WTC11 (cell line): Measurements from ENCODE around the gene CLPTM1. TPM values are rescaled to one million over a fixed set of nuclear protein-coding genes. Genes with fewer than 3 reads are reported as not detected.

Experiments used
- ATAC-seq: fragments of 200-7000 bp; cut with Tn5 transposase; 2 replicates; pipeline ENCODE4 v1.10.0; 2021; ENCODE audit warnings: mild to moderate bottlenecking, moderate library complexity
- CTCF ChIA-PET: fragments of 300-600 bp; sonication (Branson Sonifier 250); formaldehyde crosslinking; loops from one replicate; lab custom pipeline; 2021; ENCODE audit warnings: antibody characterized with exemption; lab: Charles Lee
- POLR2A ChIA-PET: fragments of 350-600 bp; sonication (Branson Sonifier 250); formaldehyde crosslinking; loops from one replicate; lab custom pipeline; 2021; ENCODE audit warnings: antibody characterized with exemption; lab: Charles Lee
- DNase-seq: peaks from one replicate; pipeline ENCODE4 v3.0.0; 2021; ENCODE audit warnings: low spot score
- H3K27ac Mint-ChIP-seq: 2 replicates; pipeline ENCODE4 v1.8.0; 2021; ENCODE audit warnings: mixed read lengths
- H3K27me3 Mint-ChIP-seq: 2 replicates; pipeline ENCODE4 v1.8.0; 2021; ENCODE audit warnings: low read depth, mild to moderate bottlenecking, moderate library complexity, mixed read lengths
- H3K36me3 Mint-ChIP-seq: 2 replicates; pipeline ENCODE4 v1.8.0; 2021; ENCODE audit warnings: mixed read lengths
- H3K4me1 Mint-ChIP-seq: 2 replicates; pipeline ENCODE4 v1.8.0; 2022; ENCODE audit warnings: mixed read lengths
- H3K4me3 Mint-ChIP-seq: 2 replicates; pipeline ENCODE4 v1.8.0; 2021; ENCODE audit warnings: mild to moderate bottlenecking, moderate library complexity, mixed read lengths
- H3K9me3 Mint-ChIP-seq: 2 replicates; pipeline ENCODE4 v1.8.0; 2021; ENCODE audit warnings: mixed read lengths
- ATF3 ChIP-seq: sonication (generic); formaldehyde crosslinking; conservative IDR thresholded peaks from 2 replicates; pipeline ENCODE4 v1.8.1; 2022; ENCODE audit warnings: mild to moderate bottlenecking, missing genetic modification reagents
- FOXJ3 ChIP-seq: sonication (generic); formaldehyde crosslinking; IDR thresholded peaks from 2 replicates; pipeline ENCODE4 v1.9.0; 2021; ENCODE audit warnings: missing genetic modification reagents, mild to moderate bottlenecking, borderline replicate concordance
- IRF1 ChIP-seq: sonication (generic); formaldehyde crosslinking; IDR thresholded peaks from 2 replicates; pipeline ENCODE4 v1.8.0; 2023; ENCODE audit warnings: missing genetic modification reagents
- KAT7 ChIP-seq: sonication (generic); formaldehyde crosslinking; IDR thresholded peaks from 2 replicates; pipeline ENCODE4 v1.8.1; 2023; ENCODE audit warnings: missing genetic modification reagents, mild to moderate bottlenecking, borderline replicate concordance
- MXD4 ChIP-seq: fragments of 250-450 bp; sonication (Bioruptor Pico); IDR thresholded peaks from 2 replicates; pipeline ENCODE4 v1.8.0; 2021; ENCODE audit warnings: mild to moderate bottlenecking, moderate library complexity, borderline replicate concordance
- NFE2L1 ChIP-seq: sonication (generic); formaldehyde crosslinking; IDR thresholded peaks from 2 replicates; pipeline ENCODE4 v1.8.1; 2023; ENCODE audit warnings: missing genetic modification reagents
- NFYB ChIP-seq: sonication (generic); formaldehyde crosslinking; conservative IDR thresholded peaks from 2 replicates; pipeline ENCODE4 v1.8.0; 2022; ENCODE audit warnings: low read depth, missing genetic modification reagents
- SOX15 ChIP-seq: fragments of 250-450 bp; sonication (Bioruptor Pico); IDR thresholded peaks from 2 replicates; pipeline ENCODE4 v1.9.0; 2021; ENCODE audit warnings: mild to moderate bottlenecking
- ZBTB21 ChIP-seq: sonication (generic); formaldehyde crosslinking; IDR thresholded peaks from 2 replicates; pipeline ENCODE4 v1.8.1; 2023; ENCODE audit warnings: mild to moderate bottlenecking, missing genetic modification reagents, borderline replicate concordance
- ZBTB43 ChIP-seq: sonication (generic); formaldehyde crosslinking; IDR thresholded peaks from 2 replicates; pipeline ENCODE4 v1.8.1; 2023; ENCODE audit warnings: mild to moderate bottlenecking, missing genetic modification reagents
- ZNF121 ChIP-seq: sonication (generic); formaldehyde crosslinking; IDR thresholded peaks from 2 replicates; pipeline ENCODE4 v1.8.0; 2023; ENCODE audit warnings: missing genetic modification reagents
- ZNF138 ChIP-seq: sonication (generic); formaldehyde crosslinking; conservative IDR thresholded peaks from 2 replicates; pipeline ENCODE4 v1.8.1; 2022; ENCODE audit warnings: mild to moderate bottlenecking, moderate library complexity, missing genetic modification reagents
- ZNF512 ChIP-seq: sonication (generic); formaldehyde crosslinking; IDR thresholded peaks from 2 replicates; pipeline ENCODE4 v1.8.1; 2022; ENCODE audit warnings: missing genetic modification reagents, borderline replicate concordance
- total RNA-seq: library from RNA; stranded (reverse); gene quantifications from 3 replicates; pipeline ENCODE4 v1.2.3, GENCODE V29; 2021
- TF ChIP-seq, protein P1 (sequence below): sonication (generic); formaldehyde crosslinking; IDR thresholded peaks from 2 replicates; pipeline ENCODE4 v1.8.1; 2023; ENCODE audit warnings: mild to moderate bottlenecking, moderate library complexity, missing genetic modification reagents
- TF ChIP-seq, protein P2 (sequence below): fragments of 250-450 bp; sonication (Bioruptor Pico); IDR thresholded peaks from 2 replicates; pipeline ENCODE4 v1.8.0; 2021; ENCODE audit warnings: mild to moderate bottlenecking
- TF ChIP-seq, protein P3 (sequence below): sonication (generic); formaldehyde crosslinking; IDR thresholded peaks from 2 replicates; pipeline ENCODE4 v1.8.1; 2023; ENCODE audit warnings: mild to moderate bottlenecking, missing genetic modification reagents, moderate library complexity
- TF ChIP-seq, protein P4 (sequence below): sonication (generic); formaldehyde crosslinking; IDR thresholded peaks from 2 replicates; pipeline ENCODE4 v1.8.1; 2022; ENCODE audit warnings: mild to moderate bottlenecking, missing genetic modification reagents, moderate library complexity, borderline replicate concordance

CLPTM1 gene
- total RNA-seq, 1 experiment from 2014 or later = 85.6 TPM

GRCh38 chr19:44986389-44986788, 31.2 kb downstream of the CLPTM1 start:
- DNase-seq = no peak
- no peaks in the 10 kb centered on the region for H3K9me3 Mint-ChIP-seq
- H3K27me3 Mint-ChIP-seq = no peaks in the 10 kb centered on the region
- ATAC-seq = no peak
- CTCF ChIA-PET = interaction anchor here (0.7 kb wide), 1 partner anchor 73 kb away, joined by 3 read pairs; no protein-coding TSS in a partner anchor
- H3K27ac Mint-ChIP-seq = no peak overlapping the region
- peaks cover 9% of the 10 kb centered on the region for H3K36me3 Mint-ChIP-seq
- H3K4me1 Mint-ChIP-seq = no peaks in the 10 kb centered on the region
- TF ChIP-seq IRF1 (CRISPR knock-in tag) (no peak), SOX15 (CRISPR knock-in tag) (no peak), NFE2L1 (CRISPR knock-in tag) (no peak), FOXJ3 (CRISPR knock-in tag) (no peak), ZNF512 (CRISPR knock-in tag) (no peak)
- TF ChIP-seq, protein P1, sequence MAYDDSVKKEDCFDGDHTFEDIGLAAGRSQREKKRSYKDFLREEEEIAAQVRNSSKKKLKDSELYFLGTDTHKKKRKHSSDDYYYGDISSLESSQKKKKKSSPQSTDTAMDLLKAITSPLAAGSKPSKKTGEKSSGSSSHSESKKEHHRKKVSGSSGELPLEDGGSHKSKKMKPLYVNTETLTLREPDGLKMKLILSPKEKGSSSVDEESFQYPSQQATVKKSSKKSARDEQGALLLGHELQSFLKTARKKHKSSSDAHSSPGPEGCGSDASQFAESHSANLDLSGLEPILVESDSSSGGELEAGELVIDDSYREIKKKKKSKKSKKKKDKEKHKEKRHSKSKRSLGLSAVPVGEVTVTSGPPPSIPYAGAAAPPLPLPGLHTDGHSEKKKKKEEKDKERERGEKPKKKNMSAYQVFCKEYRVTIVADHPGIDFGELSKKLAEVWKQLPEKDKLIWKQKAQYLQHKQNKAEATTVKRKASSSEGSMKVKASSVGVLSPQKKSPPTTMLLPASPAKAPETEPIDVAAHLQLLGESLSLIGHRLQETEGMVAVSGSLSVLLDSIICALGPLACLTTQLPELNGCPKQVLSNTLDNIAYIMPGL (CRISPR knock-in tag) = no peak
- POLR2A ChIA-PET = no interaction called here
- H3K4me3 Mint-ChIP-seq = no peak overlapping the region

DNA sequence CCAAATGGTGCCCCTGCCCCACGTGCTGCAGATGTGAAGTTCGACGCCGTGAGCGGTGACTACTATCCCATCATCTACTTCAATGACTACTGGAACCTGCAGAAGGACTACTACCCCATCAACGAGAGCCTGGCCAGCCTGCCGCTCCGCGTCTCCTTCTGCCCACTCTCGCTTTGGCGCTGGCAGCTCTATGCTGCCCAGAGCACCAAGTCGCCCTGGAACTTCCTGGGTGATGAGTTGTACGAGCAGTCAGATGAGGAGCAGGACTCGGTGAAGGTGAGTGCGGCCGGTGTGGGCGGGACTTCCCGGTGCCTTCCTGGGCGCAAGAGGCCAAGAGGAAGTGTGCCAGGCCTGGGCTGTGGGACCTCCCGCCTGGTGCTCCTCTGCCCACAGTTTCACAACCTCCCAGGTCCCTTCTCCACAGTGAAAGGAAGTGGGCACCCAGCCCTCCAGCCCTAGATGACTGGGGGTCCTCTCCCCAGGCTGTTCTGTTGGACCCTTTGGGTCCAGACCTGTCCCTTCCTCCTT, 32.0 kb downstream of the CLPTM1 start:
- no peak for DNase-seq
- TF ChIP-seq ZBTB21 (CRISPR knock-in tag) (no peak), ZNF121 (CRISPR knock-in tag) (no peak), ZBTB43 (CRISPR knock-in tag) (no peak), ZNF138 (no peak), NFYB (CRISPR knock-in tag) (no peak), ATF3 (CRISPR knock-in tag) (no peak), KAT7 (no peak), MXD4 (CRISPR knock-in tag) (no peak)
- TF ChIP-seq, protein P2, sequence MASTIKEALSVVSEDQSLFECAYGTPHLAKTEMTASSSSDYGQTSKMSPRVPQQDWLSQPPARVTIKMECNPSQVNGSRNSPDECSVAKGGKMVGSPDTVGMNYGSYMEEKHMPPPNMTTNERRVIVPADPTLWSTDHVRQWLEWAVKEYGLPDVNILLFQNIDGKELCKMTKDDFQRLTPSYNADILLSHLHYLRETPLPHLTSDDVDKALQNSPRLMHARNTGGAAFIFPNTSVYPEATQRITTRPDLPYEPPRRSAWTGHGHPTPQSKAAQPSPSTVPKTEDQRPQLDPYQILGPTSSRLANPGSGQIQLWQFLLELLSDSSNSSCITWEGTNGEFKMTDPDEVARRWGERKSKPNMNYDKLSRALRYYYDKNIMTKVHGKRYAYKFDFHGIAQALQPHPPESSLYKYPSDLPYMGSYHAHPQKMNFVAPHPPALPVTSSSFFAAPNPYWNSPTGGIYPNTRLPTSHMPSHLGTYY (CRISPR knock-in tag) = no peak
- TF ChIP-seq, protein P3, sequence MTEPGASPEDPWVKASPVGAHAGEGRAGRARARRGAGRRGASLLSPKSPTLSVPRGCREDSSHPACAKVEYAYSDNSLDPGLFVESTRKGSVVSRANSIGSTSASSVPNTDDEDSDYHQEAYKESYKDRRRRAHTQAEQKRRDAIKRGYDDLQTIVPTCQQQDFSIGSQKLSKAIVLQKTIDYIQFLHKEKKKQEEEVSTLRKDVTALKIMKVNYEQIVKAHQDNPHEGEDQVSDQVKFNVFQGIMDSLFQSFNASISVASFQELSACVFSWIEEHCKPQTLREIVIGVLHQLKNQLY = no peak
- TF ChIP-seq, protein P4, sequence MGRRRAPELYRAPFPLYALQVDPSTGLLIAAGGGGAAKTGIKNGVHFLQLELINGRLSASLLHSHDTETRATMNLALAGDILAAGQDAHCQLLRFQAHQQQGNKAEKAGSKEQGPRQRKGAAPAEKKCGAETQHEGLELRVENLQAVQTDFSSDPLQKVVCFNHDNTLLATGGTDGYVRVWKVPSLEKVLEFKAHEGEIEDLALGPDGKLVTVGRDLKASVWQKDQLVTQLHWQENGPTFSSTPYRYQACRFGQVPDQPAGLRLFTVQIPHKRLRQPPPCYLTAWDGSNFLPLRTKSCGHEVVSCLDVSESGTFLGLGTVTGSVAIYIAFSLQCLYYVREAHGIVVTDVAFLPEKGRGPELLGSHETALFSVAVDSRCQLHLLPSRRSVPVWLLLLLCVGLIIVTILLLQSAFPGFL (CRISPR knock-in tag) = no peak
- no peaks in the 10 kb centered on the region for H3K27me3 Mint-ChIP-seq
- POLR2A ChIA-PET = no interaction called here
- H3K36me3 Mint-ChIP-seq = peaks cover 10% of the 10 kb centered on the region
- H3K4me1 Mint-ChIP-seq = no peaks in the 10 kb centered on the region
- CTCF ChIA-PET = interaction anchor here (0.7 kb wide), 1 partner anchor 72 kb away, joined by 3 read pairs; no protein-coding TSS in a partner anchor
- no peak overlapping the region for H3K4me3 Mint-ChIP-seq
- H3K9me3 Mint-ChIP-seq = no peaks in the 10 kb centered on the region
- ATAC-seq = no peak
- no peak overlapping the region for H3K27ac Mint-ChIP-seq
